Stimulated activated CD8-positive, alpha-beta memory T cell treated with anti-CD3 and anti-CD28 coated beads, Interleukin-12 subunit alpha, Interleukin-12 subunit beta, amount 100 ng/mL, for 24 hours (primary cell): Measurements from ENCODE around the gene IQGAP3.

Experiments used
- DNase-seq: peaks from one replicate; pipeline ENCODE4 v3.0.0-alpha.2; 2020; ENCODE audit errors: extremely low read depth

The IQGAP3 gene

GRCh38 chr1:156539818-156540355 is 32.5 kb downstream of the IQGAP3 start:
- no peak for DNase-seq

- DNase-seq: no peak
These were observed 33.5 kb downstream of the IQGAP3 start for GRCh38 chr1:156538711-156539440.

- no peak for DNase-seq
These were observed 35.3 kb downstream of the IQGAP3 start for GRCh38 chr1:156537027-156537426.

- DNase-seq: no peak
These were observed 37.8 kb downstream of the IQGAP3 start for GRCh38 chr1:156534424-156535060.

- DNase-seq: no peak
These were observed 38.7 kb downstream of the IQGAP3 start for GRCh38 chr1:156533568-156534220.

GRCh38 chr1:156532374-156532773 is 40.0 kb downstream of the IQGAP3 start:
- DNase-seq: no peak

- DNase-seq: no peak
These were observed 42.4 kb downstream of the IQGAP3 start for GRCh38 chr1:156530006-156530405.

- no peak for DNase-seq
These were observed 43.4 kb downstream of the IQGAP3 start for GRCh38 chr1:156528875-156529425.

GRCh38 chr1:156528231-156528630 is 44.1 kb downstream of the IQGAP3 start:
- no peak for DNase-seq

GRCh38 chr1:156527584-156527983 is 44.8 kb downstream of the IQGAP3 start:
- no peak for DNase-seq

- no peak for DNase-seq
These were observed 46.4 kb downstream of the IQGAP3 start for GRCh38 chr1:156525856-156526489.

- DNase-seq: no peak
These were observed 47.3 kb downstream of the IQGAP3 start for GRCh38 chr1:156525071-156525501.

GRCh38 chr1:156524481-156524869 is 47.9 kb downstream of the IQGAP3 start:
- no peak for DNase-seq

- DNase-seq: no peak
These were observed 48.4 kb downstream of the IQGAP3 start for GRCh38 chr1:156523801-156524480.

GRCh38 chr1:156522443-156522970 is 49.9 kb downstream of the IQGAP3 start:
- DNase-seq: no peak

- no peak for DNase-seq
These were observed 54.6 kb downstream of the IQGAP3 start for GRCh38 chr1:156517748-156518147.

GRCh38 chr1:156516821-156517220 is 55.5 kb downstream of the IQGAP3 start:
- DNase-seq: no peak

GRCh38 chr1:156515956-156516355 is 56.4 kb downstream of the IQGAP3 start:
- no peak for DNase-seq

- no peak for DNase-seq
These were observed 59.2 kb downstream of the IQGAP3 start for GRCh38 chr1:156513185-156513584.

GRCh38 chr1:156511644-156512043 is 60.7 kb downstream of the IQGAP3 start:
- DNase-seq: no peak

GRCh38 chr1:156510709-156511108 is 61.7 kb downstream of the IQGAP3 start:
- no peak for DNase-seq
